IgD-negative memory B cell (primary cell): Measurements from ENCODE around the gene IRF2BP2. TPM values are rescaled to one million over a fixed set of nuclear protein-coding genes. Genes with fewer than 3 reads are reported as not detected.

Experiments used
- H3K27ac Mint-ChIP-seq, 3 donors: one replicate each; pipeline ENCODE4 v1.8.0; 2020 to 2022; ENCODE audit warnings: mild to moderate bottlenecking in 3 of 3, mixed read lengths in 3 of 3, moderate library complexity in 1 of 3
- H3K27me3 Mint-ChIP-seq: one replicate; pipeline ENCODE4 v1.8.0; 2021; ENCODE audit warnings: mixed read lengths
- H3K36me3 Mint-ChIP-seq: one replicate; pipeline ENCODE4 v1.8.0; 2020; ENCODE audit warnings: mild to moderate bottlenecking, mixed read lengths
- H3K4me1 Mint-ChIP-seq, 3 donors: one replicate each; pipeline ENCODE4 v1.8.0; 2020 to 2022; ENCODE audit warnings: mixed read lengths in 3 of 3, mild to moderate bottlenecking in 1 of 3
- H3K4me3 Mint-ChIP-seq, 4 donors: one replicate each; pipeline ENCODE4 v1.8.0; 2020 to 2022; ENCODE audit warnings: mild to moderate bottlenecking in 4 of 4, mixed read lengths in 4 of 4, moderate library complexity in 3 of 4
- H3K9me3 Mint-ChIP-seq, 3 donors: one replicate each; pipeline ENCODE4 v1.8.0; 2020 to 2021; ENCODE audit warnings: mixed read lengths in 3 of 3, mild to moderate bottlenecking in 1 of 3
- polyA plus RNA-seq: library from polyadenylated mRNA; unstranded; fragments of 300-500 nt; fragmentation: Illumina TruSeq; gene quantifications from one replicate; pipeline ENCODE4 v1.2.3, GENCODE V29; 2021

Gene IRF2BP2
- polyA plus RNA-seq, 1 donor from 2014 or later, result 39.1 TPM

GRCh38 chr1:234611847-234612351, 1.9 kb upstream of the IRF2BP2 start:
- Mint-ChIP-seq H3K36me3 (peaks cover 3% of the 10 kb centered on the region), H3K4me1 (peaks cover 33 to 40% (median 33%) of the 10 kb centered on the region in 3 donors), H3K4me3 (peak overlapping the region; percentile 83 to 95 (median 88)), H3K27ac (peak overlapping the region; percentile 91 to 98 (median 95)), H3K9me3 (peaks cover 0 to 2% (median 0%) of the 10 kb centered on the region in 3 donors), H3K27me3 (no peaks in the 10 kb centered on the region)

GRCh38 chr1:234611225-234611846, 1.4 kb upstream of the IRF2BP2 start:
- H3K27ac Mint-ChIP-seq, result peak overlapping the region; percentile 91 to 98 (median 95)
- H3K36me3 Mint-ChIP-seq, result peaks cover 3% of the 10 kb centered on the region
- peaks cover 0 to 2% (median 0%) of the 10 kb centered on the region in 3 donors for H3K9me3 Mint-ChIP-seq

GRCh38 chr1:234610666-234611224, 767 bp upstream of the IRF2BP2 start:
- peaks cover 42 to 46% (median 42%) of the 10 kb centered on the region in 3 donors for H3K4me1 Mint-ChIP-seq

More at GRCh38 chr1:234611225-234611846, 1.4 kb upstream of the IRF2BP2 start:
- Mint-ChIP-seq H3K27me3 (no peaks in the 10 kb centered on the region), H3K4me1 (peaks cover 36 to 42% (median 36%) of the 10 kb centered on the region in 3 donors), H3K4me3 (peak overlapping the region; percentile 83 to 95 (median 88))

GRCh38 chr1:234609691-234610042, 311 bp downstream of the IRF2BP2 start:
- Mint-ChIP-seq H3K9me3 (peaks cover 0 to 2% (median 1%) of the 10 kb centered on the region in 3 donors), H3K4me3 (peak overlapping the region; percentile 83 to 98 (median 91)), H3K4me1 (peaks cover 48 to 53% (median 49%) of the 10 kb centered on the region in 3 donors), H3K36me3 (peaks cover 9% of the 10 kb centered on the region), H3K27me3 (no peaks in the 10 kb centered on the region), H3K27ac (peak overlapping the region in 2 of 3 donors; percentile 91 to 95)

More at GRCh38 chr1:234610666-234611224, 767 bp upstream of the IRF2BP2 start:
- Mint-ChIP-seq H3K36me3 (peaks cover 9% of the 10 kb centered on the region), H3K9me3 (peaks cover 0 to 2% (median 1%) of the 10 kb centered on the region in 3 donors), H3K4me3 (peak overlapping the region; percentile 83 to 98 (median 91)), H3K27ac (peak overlapping the region; percentile 91 to 98 (median 95)), H3K27me3 (no peaks in the 10 kb centered on the region)

- peak overlapping the region; percentile 33 to 92 (median 91) for H3K4me3 Mint-ChIP-seq
- H3K4me1 Mint-ChIP-seq, result peaks cover 51 to 55% (median 52%) of the 10 kb centered on the region in 3 donors
- H3K27ac Mint-ChIP-seq, result peak overlapping the region in 2 of 3 donors; percentile 55 to 84
These were observed 877 bp downstream of the IRF2BP2 start for GRCh38 chr1:234608911-234609690.

GRCh38 chr1:234608025-234608910, 1.7 kb downstream of the IRF2BP2 start:
- Mint-ChIP-seq H3K9me3 (peaks cover 0 to 2% (median 1%) of the 10 kb centered on the region in 3 donors), H3K4me3 (peak overlapping the region; percentile 90 to 98 (median 94)), H3K4me1 (peaks cover 53 to 59% (median 54%) of the 10 kb centered on the region in 3 donors), H3K27me3 (no peaks in the 10 kb centered on the region), H3K27ac (peak overlapping the region; percentile 96 to 99 (median 98)), H3K36me3 (peaks cover 9% of the 10 kb centered on the region)

More at GRCh38 chr1:234608911-234609690, 877 bp downstream of the IRF2BP2 start:
- peaks cover 9% of the 10 kb centered on the region for H3K36me3 Mint-ChIP-seq
- peaks cover 0 to 2% (median 1%) of the 10 kb centered on the region in 3 donors for H3K9me3 Mint-ChIP-seq
- H3K27me3 Mint-ChIP-seq, result no peaks in the 10 kb centered on the region

GRCh38 chr1:234607109-234608024, 2.6 kb downstream of the IRF2BP2 start:
- peak overlapping the region; percentile 96 to 99 (median 98) for H3K27ac Mint-ChIP-seq
- H3K9me3 Mint-ChIP-seq, result peaks cover 0 to 2% (median 1%) of the 10 kb centered on the region in 3 donors

GRCh38 chr1:234606784-234607108, 3.2 kb downstream of the IRF2BP2 start:
- H3K27ac Mint-ChIP-seq, result peak overlapping the region; percentile 96 to 99 (median 98)
- H3K9me3 Mint-ChIP-seq, result peaks cover 0 to 2% (median 1%) of the 10 kb centered on the region in 3 donors
- no peaks in the 10 kb centered on the region for H3K27me3 Mint-ChIP-seq
- H3K4me3 Mint-ChIP-seq, result peak overlapping the region; percentile 90 to 98 (median 94)
- peaks cover 9% of the 10 kb centered on the region for H3K36me3 Mint-ChIP-seq
- H3K4me1 Mint-ChIP-seq, result peaks cover 51 to 64% (median 58%) of the 10 kb centered on the region in 3 donors

More at GRCh38 chr1:234607109-234608024, 2.6 kb downstream of the IRF2BP2 start:
- Mint-ChIP-seq H3K4me1 (peaks cover 52 to 63% (median 52%) of the 10 kb centered on the region in 3 donors), H3K27me3 (no peaks in the 10 kb centered on the region), H3K36me3 (peaks cover 9% of the 10 kb centered on the region), H3K4me3 (peak overlapping the region; percentile 90 to 98 (median 94))

GRCh38 chr1:234605983-234606783, 3.8 kb downstream of the IRF2BP2 start:
- H3K4me1 Mint-ChIP-seq, result peaks cover 51 to 64% (median 58%) of the 10 kb centered on the region in 3 donors
- peaks cover 9% of the 10 kb centered on the region for H3K36me3 Mint-ChIP-seq

GRCh38 chr1:234605399-234605982, 4.5 kb downstream of the IRF2BP2 start:
- peak overlapping the region; percentile 96 to 99 (median 98) for H3K27ac Mint-ChIP-seq
- H3K4me1 Mint-ChIP-seq, result peaks cover 56 to 69% (median 60%) of the 10 kb centered on the region in 3 donors
- H3K4me3 Mint-ChIP-seq, result peak overlapping the region; percentile 90 to 98 (median 94)
- peaks cover 0 to 2% (median 1%) of the 10 kb centered on the region in 3 donors for H3K9me3 Mint-ChIP-seq
- no peaks in the 10 kb centered on the region for H3K27me3 Mint-ChIP-seq
- H3K36me3 Mint-ChIP-seq, result peaks cover 9% of the 10 kb centered on the region

More at GRCh38 chr1:234605983-234606783, 3.8 kb downstream of the IRF2BP2 start:
- Mint-ChIP-seq H3K27me3 (no peaks in the 10 kb centered on the region), H3K27ac (peak overlapping the region; percentile 96 to 99 (median 98)), H3K9me3 (peaks cover 0 to 2% (median 1%) of the 10 kb centered on the region in 3 donors), H3K4me3 (peak overlapping the region; percentile 90 to 98 (median 94))

GRCh38 chr1:234604495-234605398, 5.2 kb downstream of the IRF2BP2 start:
- Mint-ChIP-seq H3K4me1 (peaks cover 57 to 72% (median 61%) of the 10 kb centered on the region in 3 donors), H3K4me3 (peak overlapping the region; percentile 90 to 98 (median 94)), H3K36me3 (peaks cover 9% of the 10 kb centered on the region), H3K27me3 (no peaks in the 10 kb centered on the region), H3K9me3 (peaks cover 0 to 1% (median 0%) of the 10 kb centered on the region in 3 donors), H3K27ac (peak overlapping the region; percentile 89 to 99 (median 98))
